Hematopoietic multipotent progenitor cell treated with erythropoietin and hydrocortisone succinate and interleukin-3 and kit ligand, for 4 days (in vitro differentiated cells): ENCODE results near the gene FAM187B.
A peak's percentile ranks its signal among the peaks of the same experiment; 100 is the strongest.
"Not testable (repeated sequence)": the region's sequence is repeated elsewhere in the genome, so short reads cannot be mapped to it uniquely, and the experiment has no call there.

Source experiments
- DNase-seq: peaks from one replicate; pipeline ENCODE4 v3.0.0-alpha.2; 2015

FAM187B gene

DNA sequence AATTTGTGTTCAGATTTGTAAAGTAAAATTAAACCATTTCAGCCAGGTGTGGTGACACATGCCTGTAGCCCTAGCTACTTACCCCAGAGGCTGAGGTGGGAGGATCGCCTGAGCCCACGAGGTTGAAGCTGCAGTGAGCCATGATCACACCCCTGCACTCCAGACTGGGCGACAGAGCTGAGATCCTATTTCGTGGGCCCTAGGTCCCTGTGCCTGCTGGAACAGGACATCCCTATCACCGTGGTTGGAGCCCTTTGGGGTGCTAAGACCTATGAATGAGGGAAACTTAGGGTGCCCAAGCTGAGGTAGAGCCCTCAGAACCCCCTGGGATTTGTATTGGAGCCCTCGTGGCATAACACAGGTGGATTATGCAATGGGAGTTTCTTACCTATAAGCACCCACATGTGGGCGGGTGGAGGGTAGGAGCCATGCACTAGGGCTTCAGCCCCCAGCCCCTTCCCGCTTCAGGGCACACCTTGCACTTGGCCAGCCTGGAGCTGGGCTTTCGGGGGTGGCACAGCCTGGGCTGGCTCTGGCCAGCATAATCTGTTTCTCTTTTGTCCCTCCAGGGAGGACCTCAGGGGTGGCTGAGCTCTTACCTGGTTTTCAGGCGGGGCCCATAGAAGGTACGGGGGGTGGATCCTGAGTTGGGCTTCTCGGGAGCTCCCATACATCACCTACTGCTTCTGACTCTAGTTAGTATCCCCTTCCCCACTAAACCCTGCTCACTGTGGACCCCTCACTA is 33.0 kb upstream of the FAM187B start:
- no peak for DNase-seq

DNA sequence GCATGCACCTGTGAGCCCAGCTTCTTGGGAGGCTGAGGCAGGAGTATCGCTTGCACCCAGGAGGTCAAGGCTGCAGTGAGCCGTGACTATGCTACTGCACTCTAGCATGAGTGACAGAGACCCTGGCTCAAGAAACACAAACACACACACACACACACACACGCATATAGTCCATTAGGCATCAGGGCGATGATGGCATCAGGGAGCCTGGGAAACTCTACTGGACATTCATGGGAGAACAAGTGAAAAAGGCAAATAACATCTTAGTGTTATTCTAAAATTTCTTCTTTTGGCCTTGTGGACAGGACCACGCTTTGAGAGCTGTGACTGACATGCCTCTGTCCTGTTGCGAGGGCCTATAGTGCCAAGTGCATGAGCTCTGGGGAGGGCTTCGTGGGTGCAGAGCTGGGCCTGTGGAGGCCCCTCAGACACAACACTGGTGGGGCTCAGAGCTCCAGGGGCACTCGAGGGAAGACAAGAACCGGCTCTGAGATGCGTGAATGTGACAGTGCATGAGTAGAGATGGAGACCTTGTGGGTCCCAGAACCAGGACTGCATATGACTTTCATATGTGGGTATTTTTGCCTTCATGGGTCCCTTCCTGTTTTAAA is 32.3 kb upstream of the FAM187B start:
- no peak for DNase-seq

DNA sequence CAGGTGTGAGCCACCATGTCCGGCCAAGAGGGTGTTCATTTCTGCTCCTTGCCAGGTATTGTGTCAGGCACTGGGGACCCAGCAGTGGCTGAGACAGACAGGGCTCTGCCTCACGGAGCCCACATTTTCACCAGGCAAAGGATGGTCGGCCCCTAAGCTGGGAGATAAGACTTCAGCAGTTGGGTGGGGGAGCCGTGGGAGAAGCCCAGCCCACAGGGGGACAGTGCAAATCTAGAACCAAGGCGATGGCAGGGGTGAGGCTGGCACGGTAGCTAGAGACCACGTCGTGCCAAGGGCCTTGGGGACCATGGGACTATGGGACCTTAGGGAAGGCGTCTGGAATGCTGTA is 28.5 kb upstream of the FAM187B start:
- no peak for DNase-seq

DNA sequence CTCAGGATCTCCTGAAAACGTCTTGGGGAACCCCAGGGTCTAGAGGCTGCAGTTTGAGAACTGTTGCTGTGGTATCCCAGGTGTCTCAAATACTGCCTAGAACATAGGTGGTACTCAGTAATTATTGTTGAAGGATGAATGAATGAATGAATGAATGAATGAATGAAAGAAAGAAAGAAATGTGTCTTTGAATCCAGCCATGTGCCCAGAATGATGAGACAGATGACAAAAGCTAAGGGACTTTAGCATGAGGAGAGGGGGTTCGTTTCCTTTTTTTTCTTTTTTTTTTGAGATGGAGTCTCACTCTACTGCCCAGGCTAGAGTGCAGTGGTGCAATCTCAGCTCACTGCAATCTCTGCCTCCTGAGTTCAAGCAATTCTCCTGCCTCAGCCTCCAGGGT is 28.0 kb upstream of the FAM187B start:
- DNase-seq, result no peak

DNA sequence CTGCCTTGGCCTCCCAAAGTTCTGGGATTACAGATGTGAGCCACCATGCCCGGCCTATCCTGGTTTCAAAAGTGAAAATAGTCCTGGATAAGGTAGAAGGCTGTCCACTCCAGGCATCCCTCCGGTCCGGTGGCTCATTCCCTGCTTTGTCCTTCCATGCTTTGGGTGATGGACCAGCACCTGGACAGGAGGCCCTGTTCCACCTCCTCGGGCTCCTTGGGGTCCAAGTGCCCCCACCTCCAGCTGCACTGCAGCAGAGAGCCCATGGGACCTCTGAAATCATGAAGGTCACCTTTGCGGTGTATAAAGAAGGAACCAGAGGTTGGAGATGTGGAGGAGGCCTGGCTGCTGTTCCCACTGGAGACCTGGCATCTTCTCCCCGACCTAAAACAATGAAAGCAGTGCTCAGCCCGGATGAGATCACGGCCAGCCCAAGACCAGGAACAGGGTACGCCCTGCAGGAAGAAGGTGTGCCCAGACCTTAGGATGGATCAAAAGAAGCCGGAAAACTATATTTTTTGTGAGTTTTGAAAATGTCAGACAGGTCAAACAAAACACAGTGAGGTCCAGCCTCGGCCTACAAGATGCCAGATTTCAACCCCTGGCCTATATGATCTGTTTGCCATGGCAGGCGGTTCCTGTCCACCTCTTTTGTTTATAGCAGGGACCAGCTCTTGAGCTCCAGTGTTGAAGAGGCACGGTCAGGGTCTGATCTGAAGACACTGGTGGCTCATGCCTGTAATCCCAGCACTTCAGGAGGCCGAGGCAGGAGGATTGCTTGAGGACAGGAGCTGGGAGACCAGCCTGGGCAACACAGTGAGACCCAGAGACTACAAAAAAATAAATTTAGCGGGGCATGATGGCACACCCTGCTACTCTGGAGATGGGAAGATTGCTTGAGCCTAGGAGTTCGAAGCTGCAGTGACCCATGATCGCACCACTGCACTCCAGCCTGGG is 26.1 kb upstream of the FAM187B start:
- DNase-seq, result no peak

DNA sequence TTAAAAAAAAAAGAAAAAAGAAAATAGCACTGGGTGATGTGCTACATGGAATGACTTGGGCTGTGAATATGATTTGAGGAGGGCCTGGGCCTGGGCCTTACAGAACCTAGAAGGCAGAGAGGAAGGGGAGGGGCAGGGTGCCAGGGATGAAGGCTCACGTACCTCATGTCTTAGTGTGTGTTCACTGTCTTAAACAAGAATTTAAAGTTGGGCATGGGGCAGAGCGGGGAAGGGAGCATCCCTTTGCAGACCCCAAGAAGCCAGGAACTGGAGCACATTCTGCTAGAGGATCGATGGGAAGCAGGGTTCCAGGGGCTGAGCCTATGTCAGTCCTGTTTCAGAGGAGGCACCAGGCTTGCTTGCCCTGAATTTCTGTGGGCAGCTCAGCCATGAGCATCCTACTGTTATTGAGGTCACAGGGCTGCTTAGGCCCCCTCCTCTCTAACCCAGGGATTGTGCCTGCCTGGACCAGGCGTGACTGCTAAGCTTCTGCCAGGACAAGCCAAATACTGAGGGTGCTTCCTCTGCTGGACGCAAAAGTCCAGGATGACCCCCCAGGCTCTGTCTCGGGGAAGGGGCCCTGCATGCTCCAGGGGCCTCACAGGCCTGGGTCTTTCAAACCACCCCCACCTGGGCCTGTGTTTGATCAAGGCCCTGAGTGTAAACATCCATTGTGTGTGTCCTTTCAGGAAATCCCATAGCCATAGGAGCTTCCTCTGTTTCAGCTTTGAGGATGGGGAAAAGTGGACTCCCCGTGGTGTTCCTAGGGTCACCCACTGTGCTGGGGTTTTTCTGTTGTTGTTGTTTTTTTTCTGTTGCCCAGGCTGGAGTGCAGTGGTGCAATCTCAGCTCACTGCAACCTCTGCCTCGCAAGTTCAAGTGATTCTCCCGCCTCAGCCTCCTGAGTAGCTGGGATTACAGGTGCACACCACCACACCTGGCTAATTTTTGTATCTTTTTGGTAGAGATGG is 25.1 kb upstream of the FAM187B start:
- no peak for DNase-seq

DNA sequence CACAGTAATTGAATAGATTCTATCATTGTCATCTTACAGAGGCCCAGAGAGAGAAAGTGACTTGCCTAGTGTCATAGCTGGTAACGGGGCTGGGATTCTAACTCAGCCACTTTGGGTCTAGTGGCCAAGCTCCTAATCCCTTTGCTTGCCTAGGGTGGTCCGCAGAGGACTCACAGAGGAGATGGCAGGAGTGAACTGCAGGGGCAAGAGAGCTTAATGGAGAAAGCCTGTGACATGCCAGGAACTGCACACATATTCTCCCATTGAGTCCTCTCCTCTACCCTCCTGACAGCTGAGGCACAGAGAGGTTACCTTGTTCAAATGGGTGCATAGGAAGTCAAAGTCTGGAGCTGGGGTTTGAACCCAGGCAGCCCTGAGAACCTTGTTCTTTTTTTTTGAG is 22.9 kb upstream of the FAM187B start:
- DNase-seq, result no peak

DNA sequence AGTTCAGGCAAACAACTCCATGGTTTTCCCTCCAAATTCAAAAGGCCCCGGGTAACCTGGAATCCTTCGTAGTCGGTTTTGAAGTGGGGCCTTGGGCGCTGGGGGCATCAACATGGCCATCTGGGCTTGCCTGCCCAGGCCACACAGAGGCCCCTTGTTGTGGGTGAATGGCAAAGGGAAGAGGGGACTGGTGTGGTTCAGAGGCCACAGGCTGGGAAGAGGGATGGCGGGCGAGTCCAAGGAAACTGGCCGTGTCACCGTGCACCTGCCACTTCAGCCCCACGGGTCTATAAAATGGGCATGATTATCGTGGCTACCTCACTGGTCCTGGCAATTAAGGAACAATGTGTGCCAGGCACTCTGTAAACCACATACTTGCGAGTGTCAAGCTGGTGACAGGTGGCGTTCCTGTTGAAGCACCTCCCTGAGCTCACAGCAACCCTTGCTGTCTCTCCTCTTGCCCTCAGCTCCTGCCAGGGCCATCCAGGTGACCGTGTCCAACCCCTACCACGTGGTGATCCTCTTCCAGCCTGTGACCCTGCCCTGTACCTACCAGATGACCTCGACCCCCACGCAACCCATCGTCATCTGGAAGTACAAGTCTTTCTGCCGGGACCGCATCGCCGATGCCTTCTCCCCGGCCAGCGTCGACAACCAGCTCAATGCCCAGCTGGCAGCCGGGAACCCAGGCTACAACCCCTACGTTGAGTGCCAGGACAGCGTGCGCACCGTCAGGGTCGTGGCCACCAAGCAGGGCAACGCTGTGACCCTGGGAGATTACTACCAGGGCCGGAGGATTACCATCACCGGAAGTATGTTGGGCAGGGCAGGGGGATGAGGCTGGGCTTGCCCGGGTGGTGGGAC is 21.5 kb upstream of the FAM187B start:
- no peak for DNase-seq

DNA sequence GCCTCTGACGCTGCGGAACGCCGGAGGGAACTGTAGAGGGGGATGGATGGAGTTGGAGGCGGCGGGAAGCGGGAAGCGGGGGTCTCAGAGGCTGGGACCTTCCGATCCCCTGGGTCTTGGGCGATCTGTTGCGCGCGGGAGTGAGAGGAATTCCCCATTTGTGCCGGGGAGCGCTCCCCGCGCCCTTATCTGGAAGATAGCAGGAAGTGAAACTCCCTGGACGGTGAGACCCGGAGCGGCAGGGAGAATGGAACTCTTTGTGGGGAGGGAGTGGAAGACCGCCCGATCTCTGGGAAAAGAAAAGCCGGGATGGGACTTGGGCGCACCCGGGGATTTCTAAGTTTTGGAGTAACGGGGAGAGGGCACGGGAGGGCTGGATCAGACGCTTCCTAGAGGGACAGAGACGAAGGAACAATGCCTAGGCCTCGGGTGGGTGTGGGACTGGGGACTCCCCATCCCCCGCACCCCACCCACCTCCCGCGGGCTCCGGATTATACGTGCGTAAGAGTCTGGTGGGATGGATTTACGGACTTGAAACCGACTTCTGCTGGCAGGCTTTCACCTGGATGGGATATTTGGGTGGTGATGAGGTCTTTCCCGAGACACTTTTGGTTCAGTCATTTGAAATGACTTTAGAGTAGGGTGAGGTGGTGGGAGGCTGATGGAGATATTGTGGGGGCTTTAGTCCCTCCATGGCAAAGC is 20.8 kb upstream of the FAM187B start:
- DNase-seq, result no peak

DNA sequence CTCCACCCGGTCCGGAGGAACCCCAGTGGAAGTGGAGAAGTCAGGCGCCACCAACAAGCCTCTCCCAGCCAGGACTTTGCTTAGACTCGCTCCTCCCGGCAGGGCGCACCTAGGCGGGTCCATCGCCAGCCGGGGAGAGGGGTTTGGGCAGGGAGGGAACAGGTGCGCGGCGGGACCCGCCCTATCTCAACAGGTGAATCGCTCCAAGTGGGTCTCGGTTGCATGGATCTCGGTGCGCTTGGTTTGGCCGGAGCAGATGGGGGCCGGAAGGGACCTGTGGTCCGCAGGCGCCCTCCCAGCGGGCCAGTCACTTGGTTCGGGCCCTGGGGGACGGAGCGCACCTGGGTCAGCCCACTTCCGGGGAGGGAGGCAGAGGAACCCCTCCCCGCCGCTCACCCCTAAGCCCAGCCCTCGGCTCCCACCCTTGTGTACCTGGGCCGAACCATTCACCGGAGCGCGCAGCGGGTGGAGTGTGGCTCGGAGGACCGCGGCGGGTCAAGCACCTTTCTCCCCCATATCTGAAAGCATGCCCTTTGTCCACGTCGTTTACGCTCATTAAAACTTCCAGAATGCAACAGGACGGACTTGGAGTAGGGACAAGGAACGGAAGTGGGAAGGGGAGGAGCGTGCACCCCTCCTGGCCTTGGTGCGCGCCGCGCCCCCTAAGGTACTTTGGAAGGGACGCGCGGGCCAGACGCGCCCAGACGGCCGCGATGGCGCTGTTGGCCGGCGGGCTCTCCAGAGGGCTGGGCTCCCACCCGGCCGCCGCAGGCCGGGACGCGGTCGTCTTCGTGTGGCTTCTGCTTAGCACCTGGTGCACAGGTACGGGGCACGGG is 20.0 kb upstream of the FAM187B start, which contains the start of gene LSR:
Gene LSR (plus strand): TSS at position 693 of the 836 bp plus-strand sequence. CDS start 21 bp downstream, at position 714.
- DNase-seq, result no peak

DNA sequence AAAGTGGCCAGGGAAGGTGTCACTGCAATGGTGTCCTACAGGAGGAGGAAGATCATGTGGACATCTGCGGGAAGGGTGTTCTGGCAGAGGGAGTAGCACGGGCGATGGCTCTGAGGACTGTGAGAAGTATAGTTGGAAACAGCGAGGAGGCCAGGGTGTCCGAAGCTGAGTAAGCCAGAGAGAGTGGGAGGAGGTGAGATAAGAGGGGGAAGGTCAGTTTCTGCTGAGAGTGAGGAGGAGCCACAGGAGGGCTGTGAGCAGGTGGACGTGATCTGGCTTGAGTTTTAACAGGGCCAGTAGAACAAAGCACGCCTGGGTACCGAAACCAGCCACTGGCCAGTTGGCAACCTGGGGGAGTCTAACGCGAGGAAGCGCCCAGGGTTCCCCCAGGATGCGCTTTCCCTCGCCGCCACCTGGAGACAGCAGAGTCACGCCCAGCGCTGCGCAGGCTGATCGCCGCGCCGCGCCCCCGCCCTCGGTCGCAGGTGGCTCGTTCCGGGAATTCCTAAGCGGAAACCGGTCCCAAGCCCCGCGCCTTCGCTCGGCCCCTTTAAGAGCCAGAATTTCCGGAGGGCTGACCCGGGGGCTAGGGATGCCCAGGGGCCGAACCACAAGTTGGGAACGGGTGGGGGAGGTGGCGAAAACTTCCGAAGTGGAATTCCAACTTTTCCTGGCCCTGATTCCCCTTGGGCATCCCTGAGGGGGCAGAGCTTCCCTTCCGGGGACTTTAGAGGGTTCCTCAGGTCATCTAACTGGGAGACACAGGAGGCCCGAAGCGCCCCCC is 19.2 kb upstream of the FAM187B start:
- no peak for DNase-seq

DNA sequence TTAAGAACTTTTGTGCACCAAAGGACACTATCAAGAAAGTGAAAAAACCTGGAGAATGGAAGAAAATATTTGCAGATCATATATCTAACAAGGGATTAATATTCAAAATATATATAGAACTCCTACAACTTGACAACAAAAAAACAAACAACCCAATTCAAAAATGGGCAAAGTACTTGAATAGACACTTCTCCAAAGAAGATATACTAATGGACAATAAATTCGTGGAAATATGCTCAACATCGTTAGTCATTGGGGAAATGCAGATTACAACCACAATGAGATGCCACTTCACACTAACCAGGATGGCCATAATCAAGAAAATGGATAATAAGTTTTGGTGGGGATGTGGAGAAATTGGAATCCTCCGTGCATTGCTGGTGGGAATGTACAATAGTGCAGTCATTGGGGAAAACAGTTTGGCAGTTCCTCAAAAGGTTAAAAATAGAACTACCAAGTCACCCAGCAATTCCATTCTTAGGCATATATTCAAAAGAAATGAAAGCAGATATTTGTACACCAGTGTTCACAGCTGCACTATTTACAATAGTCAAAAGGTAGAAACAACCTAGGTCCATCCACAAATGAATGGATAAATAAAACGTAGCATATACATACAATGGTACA is 18.0 kb upstream of the FAM187B start:
- no peak for DNase-seq

DNA sequence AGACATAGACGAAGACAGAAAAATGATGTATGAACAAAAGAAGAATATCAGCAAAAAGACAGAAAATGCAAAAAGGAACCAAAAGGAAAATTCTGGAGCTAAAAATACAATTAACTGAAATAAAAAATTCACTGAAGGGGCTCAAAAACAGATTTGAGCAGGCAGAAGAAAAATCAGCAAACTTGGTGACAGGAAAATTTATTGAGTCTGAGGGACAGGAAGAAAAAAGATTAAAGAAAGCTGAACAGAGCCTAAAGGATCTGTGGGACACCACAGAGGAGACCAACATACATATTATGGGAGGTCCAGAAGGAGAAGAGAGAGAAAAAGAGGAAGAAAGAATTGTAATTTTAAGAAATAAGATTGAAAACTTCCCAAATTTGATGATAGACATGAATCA is 12.9 kb upstream of the FAM187B start:
- DNase-seq, result no peak

DNA sequence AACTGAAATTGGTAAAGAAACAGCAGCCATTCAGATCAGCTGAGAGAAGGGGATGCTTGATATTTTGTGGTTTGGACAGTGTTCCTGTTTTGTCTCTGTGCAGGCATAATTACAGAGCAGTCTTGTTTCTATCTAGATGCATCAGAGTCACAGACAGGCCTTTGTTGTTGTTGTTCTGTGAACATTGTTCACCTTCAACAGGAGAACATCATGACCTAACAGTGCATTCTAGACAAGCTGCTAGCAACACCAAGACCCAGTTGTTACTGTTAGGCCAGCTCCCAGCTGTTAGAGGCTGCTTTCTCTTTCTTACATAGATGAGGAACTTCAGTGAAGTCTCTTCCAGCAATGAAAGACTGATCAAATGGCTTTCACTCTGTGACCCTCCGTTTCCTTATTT is 11.8 kb upstream of the FAM187B start:
- DNase-seq, result no peak

DNA sequence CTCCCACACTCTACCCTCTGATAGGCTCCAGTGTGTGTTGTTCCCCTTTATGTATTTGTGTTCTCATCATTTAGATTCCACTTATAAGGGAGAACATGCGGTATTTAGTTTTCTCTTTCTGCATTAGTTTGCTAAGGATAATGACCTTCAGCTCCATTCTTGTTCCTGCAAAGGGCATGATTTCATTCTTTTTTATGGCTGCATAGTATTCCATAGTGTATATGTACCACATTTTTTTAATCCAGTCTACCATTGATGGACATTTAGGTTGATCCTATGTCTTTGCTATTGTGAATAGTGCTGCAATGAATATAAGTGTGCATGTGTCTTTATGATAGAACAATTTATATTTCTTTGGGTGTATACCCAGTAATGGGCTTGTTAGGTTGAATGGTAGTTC is 11.1 kb upstream of the FAM187B start:
- not testable (repeated sequence) for DNase-seq

DNA sequence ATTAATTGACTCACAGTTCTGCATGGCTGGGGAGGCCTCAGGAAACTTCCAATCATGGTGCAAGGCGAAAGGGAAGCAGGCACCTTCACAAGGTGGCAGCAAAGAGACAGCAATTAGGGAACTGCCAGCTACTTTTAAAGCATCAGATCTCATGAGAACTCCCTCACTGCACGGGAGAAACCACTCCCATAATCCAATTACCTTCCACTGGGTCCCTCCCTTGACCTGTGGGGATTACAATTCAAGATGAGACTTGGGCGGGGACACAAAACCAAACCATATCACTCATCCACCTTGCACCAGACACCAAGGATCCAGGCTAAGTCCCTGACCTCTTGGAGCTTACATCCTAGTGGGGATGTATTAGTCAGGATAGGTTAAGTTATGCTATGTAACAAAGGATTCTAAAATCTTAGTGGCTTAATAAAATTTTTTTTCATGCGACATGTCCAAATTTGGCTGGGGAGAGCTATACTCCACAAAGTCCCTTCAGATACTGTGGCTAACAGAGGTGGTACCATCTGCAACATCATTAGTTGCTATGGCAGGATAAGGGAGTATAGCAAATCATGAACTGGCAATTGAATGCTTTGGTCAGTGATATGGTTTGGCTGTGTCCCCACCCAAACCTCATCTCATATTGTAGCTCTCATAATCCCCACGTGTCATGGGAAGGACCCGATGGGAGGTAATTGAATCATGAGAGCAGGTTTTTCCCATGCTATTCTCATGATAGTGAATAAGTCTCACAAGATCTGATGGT is 8.3 kb upstream of the FAM187B start:
- DNase-seq, result peak; percentile 49

DNA sequence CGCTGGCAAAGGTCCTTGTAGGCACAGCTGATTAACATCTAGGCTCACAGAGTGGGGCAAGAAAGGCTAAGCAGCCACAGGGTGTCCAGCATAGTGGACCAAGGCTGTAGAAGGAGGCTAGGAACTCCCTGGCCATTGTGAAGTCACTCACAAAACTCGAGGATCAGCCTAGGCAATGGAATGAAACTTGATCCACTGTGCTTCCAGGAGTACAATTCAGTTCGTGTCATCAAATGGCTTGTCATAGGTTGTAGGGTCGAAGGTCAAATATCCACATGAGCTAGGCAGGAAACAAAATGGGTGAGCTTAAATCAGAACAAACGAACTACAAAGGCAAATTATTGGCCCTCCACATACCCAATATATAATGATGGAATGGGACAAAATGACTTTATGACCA is 4.4 kb upstream of the FAM187B start:
- DNase-seq, result no peak
